ENCODE results near the gene MICAL2.

- TF ChIP-seq EZH2 (IDR thresholded peaks at IDR 0.05) (no peak), POLR2AphosphoS5 (IDR thresholded peaks at IDR 0.05; ENCODE audit: borderline replicate concordance, low read depth, low read length) (no peak), FOXP2 (optimal IDR thresholded peaks at IDR 0.05; ENCODE audit: control extremely low read depth, extremely low read length, insufficient read depth) (no peak)
Observed at GRCh38 chr11:12067796-12068357, 42.5 kb upstream of the MICAL2 start.
